ENCODE measurements around the gene CECR2.
"Not testable (repeated sequence)": the region's sequence is repeated elsewhere in the genome, so short reads cannot be mapped to it uniquely, and the experiment has no call there.

Gene CECR2

DNA sequence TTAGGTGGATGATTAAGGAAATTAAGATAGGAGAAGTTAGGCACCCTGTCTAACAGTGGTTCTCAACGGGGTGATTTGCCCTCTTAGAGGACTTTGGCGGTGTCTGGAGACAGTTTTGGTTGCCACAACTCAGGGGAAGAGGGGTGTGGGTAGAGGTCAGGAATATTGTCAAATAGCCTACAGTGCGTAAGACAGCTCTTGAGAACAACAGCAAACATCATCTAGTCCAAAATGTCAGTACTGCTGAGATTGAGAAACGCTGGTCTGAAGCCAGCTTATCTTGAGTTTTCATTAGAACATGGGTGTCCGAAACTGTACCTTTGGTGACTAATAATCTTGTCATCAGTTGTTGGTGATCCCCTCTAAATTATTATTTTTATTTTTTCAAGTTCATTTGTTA lies 38.4 kb downstream of the CECR2 start:
- DNase-seq: no peak

DNA sequence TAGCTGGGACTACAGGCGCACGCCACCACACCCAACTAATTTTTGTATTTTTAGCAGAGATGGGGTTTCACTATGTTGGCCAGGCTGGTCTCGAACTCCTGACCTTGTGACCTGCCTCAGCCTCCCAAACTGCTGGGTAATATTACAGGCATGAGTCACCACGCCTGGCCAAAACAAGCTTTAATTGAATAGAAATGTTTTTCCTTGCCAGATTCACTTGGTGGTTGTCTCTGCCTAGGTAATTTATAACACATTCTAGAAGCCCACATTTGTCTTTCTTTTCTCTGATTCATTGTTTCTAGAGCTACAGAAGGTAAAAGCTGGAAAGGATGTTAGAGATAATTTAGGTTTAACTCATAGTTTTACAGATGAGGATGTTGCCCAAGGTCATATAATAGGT lies 41.3 kb downstream of the CECR2 start:
- DNase-seq: no peak

DNA sequence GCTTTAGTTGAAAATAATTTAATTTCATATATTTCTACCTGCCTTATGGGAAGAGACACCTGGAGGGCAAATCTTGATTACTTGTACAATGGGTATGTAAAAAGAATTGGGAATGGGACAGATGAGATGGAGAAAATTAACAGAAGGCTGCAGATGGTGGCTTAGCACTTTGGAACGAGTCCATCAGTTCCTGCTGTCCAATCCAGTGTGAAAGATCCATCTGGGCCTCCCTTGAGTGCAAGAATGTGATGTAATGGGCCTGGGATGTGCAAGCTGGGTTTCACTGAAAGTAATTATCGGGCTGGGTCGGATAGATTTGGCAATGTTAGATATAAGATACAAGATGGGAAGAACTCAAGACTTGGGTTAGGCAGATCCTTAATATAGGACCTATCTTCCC lies 42.0 kb downstream of the CECR2 start:
- no peak for DNase-seq

DNA sequence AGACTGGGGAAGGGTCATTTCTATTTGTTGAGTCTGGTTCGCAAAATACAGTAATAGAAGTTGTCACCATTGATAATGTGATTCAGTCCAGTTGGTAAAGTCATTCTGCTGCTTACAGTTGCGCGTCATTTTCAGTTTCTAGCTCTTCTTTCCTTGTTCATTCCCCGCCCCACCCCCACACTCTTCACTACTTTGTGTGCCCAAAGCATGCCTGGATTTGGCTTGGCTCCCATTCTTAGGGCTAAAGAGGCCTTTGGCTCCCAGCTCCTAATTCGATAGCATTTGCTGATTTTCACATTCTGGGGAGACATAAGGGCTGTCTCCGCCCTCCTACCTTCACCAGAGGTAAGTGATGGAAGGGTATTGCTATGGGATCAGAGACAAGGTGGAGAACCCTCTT lies 43.0 kb downstream of the CECR2 start:
- no peak for DNase-seq

DNA sequence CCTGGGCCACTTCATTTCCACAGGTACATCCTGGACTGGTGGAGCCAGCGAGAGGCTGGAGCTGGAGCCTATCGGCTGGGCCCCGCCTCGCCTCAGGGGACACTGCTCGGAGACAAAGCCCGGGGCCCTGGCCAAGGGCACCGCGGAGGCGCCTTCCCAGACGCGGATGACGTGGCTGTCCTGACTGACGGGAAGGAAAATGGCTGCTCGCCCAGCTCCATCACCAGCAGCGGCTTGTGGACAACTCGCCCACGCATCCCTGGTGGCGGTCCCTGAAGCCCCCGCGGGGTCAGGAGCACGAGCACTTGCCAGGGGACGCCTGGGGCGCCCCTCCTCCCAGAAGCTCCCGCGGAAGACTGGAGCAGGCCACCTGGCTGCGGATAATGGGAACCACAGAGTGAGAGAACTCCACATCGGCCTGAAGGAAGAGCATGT lies 49.6 kb downstream of the CECR2 start:
- no peak for DNase-seq

DNA sequence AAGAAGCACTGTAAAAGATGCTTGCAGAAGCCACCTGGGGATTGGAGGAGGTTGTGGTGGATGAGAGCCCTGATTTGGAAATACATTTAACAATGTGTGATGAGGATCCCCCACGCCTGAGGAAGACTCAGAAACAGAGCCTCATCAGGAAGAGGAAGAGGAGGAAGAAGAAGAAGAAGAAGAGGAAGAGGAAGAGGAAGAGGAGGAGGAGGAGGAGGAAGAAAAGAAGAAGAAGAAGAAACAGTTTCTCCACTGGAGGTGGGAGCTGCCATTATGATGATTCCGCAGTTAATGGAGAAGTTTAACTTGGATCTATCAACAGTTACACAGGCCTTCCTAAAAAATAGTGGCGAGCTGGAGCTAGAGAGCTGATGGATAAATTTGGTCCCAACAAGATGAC lies 50.1 kb downstream of the CECR2 start:
- DNase-seq: no peak

DNA sequence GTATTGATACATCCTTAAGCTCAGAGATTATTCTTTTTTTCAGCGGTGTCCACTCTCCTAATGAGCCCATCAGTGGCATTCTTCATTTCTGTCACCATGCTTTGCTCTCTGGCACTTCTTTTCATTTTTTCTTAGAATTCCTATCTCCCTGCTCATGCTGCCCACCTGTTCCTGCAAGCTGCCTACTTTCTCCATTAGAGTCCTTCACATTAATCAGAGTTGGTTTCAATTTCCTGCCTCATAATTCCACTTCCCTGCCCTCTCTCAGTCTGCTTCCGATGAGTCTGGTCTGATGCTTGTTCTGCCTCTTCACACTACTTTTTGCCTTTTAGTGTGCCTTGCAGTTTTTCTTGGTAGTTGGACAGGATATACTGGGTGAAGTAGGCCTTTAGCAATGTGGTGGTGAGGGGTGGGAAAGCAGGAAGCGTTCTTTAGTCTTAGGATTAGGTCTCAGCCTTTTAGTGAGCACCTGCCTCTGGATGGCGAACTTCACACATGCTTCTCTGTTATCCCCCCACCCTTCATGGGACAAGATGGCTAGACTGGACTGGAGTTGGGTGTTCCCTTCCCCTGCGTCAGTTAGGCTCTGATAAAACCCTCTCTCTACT lies 53.6 kb downstream of the CECR2 start:
- DNase-seq: no peak

DNA sequence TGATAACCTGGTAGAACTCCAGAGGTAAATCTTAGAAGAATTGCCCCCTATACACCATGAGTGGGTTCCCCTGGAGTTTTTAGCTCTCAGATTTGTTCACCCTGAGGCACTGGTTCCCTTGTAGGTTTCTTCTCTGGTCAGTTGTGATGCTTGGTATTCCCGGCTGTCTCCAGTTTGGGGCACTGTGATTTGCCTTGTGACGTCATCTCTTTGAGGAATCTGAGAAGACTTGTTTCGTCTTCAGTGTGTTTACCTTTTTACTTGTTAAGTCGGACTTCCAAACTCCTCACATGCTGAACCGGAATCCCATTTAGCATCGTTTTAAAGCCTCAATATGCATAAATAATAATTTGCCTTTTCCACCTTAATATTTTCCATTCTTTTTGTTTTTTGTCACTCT lies 54.4 kb downstream of the CECR2 start:
- no peak for DNase-seq

DNA sequence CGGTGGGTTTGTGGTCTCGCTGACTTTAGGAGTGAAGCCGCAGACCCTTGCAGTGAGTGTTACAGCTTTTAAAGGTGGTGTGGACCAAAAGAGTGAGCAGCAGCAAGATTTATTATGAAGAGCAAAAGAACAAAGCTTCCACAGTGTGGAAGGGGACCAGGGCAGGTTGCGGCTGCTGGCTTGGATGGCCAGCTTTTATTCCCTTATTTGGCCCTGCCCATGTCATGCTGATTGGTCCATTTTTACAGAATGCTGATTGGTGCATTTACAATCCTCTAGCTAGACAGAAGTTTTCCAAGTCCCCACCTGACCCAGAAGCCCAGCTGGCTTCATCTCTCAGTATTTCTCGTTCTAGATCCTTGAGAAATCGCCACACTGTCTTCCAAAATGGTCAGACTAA lies 58.3 kb downstream of the CECR2 start:
- DNase-seq: not testable (repeated sequence)

DNA sequence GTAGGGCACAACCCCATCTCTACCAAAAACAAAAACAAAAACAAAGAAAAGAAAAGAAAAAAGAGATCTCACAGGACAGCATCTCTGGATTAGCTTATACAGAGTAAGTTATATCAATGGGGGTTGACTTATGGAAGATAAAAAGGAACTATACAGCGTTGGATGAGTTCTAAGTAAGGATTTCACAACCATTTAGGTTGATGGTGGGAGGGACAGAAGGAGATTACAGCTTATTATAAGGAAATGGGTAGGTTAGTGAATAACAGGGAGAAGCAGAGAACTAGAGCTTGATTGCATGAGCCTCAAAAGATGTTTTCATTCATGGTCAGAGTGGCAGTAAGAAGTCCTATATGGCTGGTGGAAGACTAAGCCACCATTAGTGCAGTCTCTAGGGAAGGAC lies 60.3 kb downstream of the CECR2 start:
- DNase-seq: no peak

DNA sequence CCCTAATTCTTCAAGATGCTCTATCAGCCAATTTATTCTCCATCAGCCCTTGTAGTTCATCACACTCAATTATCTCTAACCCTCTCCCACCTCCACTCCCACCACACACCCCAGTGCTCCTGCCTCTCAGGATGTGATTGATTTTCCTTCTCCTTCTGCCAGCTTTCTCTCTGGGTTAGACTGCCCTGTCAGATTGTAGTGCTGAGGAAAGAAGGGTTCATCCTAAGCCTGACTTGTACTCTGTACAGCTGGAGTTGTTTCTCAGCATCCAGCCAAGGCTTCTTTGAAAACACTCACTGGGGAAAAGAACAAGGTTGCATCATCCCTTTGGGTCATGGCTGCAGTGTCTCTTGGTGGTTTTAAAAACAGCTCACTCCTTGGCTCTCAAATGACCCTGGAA lies 61.2 kb downstream of the CECR2 start:
- DNase-seq: no peak

DNA sequence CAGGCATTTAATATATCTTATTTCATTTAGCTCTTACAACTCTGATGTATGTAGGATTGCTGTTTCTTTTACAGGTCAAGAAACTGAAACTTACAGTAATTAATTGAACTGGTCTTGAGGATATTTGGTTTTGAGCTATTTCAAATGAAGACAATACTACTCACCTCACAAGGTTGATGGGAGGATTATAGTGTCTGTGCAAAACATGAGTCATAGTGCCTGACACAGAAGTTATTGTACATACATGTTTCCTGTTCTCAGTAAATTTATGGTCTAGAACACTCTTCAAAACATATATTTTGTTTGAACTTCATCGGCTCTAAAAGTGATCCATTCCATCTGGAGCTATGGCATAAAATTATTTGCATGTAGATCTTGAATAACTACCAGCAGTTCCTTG lies 61.9 kb downstream of the CECR2 start:
- DNase-seq: no peak

DNA sequence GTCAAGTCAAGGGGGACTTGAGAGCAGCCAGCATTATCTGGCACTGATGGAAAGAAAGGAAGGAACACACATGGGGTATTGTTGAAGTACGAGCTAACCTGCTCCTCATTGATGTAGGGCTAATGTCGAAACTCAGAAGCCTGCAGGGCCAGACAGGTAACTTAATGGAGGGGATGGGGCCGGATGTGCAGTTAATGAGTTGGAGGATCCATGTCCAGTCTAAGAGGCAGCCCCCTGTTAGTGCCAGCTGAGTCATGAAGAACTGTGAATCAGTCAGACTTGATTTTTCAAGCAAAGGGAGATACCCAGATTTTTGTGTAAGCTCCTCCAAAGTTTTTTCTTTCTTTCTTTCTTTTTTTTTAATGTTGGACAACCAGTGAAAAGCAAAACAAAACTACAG lies 65.6 kb downstream of the CECR2 start:
- no peak for DNase-seq

DNA sequence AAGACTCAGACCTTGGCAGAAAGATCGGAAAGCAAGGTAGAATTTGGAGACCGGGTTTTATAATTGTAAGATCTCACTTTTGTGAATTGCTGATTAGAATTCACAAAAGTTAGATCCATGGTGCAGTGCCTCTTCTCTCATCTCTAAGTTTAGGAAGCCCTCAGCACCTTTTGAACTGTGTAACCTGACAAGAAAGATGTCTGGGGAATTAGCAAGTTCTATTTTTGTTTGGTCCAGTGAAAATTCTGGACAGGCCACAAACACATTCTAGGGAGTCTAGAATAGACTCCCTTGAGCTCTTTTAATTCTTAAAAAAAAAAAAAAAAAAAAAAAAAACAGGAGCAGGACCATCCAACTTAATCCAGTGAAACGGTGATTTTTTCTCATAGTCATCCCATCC lies 66.1 kb downstream of the CECR2 start:
- no peak for DNase-seq

DNA sequence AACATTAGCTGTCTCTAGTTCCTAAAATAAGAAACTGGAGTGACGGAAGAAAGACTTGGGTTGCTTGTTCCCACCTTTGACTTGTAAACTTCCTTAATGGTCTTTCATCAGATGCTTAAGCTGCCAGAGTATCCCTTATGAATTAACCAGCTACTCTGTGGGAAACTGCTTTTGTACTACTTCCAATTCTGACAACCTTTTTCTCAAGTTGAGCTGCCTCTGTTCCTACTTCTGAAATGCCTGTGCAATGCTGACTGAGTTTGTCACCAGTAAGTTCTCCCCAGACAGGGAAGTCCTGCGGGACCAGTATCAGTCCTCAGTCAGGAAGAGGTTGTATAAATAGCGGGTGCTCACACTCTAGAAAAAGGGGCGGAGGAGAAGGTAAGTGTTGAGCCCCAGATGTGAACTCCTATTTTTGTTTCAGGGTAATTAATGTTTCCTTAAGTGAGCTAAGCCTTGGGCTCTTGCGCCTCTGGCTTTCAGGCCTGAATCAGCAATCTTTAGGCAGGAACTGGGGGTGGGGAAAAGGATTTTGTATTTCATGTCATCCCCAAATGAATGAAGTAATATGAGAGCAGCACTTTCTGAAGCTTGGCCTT lies 67.2 kb downstream of the CECR2 start:
- DNase-seq: no peak

DNA sequence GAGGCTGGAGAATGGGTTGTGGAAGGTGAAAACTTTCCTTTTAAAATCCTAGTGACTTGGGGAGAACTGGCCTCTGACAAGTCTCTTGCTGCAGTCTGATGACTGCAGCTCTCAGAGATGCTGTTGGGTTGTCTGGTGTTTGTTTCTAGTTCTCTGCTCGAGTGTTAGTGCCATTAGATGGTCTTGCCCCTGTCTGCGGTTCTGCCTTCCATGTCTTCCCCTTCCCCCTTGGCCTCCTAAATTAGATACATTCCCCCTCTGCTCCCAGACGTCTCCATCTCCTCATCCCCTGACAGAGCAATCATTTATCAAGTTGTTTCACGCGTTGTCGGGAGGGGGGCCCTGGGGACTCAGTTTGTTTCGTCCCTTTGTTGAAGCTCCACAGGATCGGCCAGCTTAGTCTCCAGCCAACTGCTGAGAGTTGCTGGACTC lies 67.7 kb downstream of the CECR2 start:
- DNase-seq: no peak

DNA sequence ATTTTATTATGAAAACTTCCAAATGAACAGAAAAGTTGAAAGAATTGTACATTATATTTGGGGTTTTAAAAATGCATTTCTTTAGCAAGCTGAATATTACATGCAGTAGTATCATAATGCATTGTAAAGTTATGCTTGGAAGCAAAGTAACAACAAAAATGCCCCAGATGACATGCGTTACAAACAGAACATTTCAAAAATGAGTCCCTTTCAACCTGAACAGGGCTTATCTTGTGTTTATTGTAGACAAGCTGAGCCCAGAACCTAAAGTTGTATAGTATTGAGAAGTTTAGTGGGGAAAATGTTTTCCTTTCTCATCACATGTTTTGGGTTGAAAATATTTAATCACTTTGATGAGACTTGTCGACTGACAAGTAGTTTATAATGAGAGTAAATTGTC lies 68.8 kb downstream of the CECR2 start:
- DNase-seq: no peak

DNA sequence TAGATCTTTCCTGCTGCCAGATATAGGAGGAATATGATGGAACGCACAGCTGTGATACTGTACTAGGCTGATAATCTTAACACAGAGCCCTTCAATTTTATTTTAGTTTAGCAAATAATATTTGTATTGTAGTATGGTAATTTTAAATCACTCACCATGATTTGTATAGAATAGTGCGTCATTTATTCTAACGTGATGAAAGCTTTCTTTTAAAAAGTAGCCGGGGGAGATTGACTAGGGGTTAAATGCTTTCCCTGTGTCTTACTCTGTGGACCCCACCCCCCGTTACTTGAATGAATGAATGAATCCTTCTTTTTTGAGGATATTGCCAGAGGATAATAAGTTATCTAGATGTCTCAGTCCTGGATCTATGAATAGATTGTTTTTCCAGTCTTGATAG lies 72.1 kb downstream of the CECR2 start:
- no peak for DNase-seq

DNA sequence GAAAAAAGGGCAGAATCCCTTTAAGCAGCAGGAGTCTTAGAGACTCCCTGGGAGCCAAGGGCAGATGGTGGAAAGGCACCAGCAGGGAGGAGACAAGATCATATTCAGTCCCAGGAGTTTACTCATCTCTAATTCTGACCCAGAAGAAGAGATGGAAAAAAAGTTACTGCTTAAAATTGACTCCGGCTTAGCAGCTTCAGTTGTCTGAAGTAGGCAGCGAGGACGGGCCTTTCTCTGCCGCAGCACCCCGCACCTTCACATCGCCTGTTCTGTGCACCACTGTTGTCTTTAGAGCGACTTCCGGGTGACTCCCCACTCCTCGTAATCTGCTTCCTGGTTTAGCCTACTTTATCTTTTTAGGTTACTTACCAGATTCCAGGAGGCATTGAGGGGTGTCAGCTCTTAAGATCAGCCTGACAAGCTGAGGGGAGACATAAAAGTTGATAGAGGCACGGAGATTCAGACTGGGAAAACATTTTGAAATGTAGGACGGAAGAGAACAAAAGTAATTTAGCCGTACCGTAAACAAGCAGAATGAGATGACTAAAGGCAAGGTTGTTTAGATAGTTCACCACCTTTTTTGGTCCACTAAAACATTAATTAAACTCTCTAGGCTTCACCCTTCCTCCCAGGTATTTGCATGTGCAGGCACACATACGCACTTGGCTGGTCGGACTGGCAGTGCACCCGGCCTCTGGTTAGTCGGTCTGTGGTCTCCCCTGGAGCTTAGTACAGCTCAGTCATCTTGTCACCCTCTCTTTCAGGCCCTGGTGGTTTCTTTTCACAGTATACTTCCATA lies 74.3 kb downstream of the CECR2 start:
- no peak for DNase-seq

DNA sequence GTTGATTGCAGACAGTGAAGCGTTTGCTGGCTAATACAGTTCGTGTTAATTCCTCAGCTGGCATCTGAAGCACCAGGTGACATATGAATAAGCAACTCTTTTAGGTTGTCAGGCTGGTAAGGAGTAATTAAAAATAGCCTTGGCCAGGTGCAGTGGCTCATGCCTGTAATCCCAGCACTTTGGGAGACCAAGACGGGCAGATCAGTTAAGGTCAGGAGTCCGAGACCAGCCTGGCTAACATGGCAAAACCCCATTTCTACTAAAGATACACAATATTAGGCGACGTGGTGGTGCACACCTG lies 74.9 kb downstream of the CECR2 start:
- no peak for DNase-seq

DNA sequence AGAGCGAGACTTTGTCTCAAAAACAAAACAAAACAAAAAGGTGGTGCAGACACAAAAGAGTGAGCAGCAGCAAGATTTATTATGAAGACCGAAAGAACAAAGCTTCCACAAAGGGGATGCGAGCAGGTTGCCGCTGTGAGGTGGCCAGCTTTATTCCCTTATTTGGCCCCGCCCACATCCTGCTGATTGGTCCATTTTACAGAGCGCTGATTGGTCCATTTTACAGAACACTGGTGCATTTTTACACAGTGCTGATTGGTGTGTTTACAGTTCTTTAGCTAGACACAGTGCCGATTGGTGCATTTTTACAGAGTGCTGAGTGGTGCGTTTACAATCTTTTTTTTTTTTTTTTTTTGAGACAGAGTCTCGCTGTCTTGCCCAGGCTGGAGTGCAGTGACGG lies 77.4 kb downstream of the CECR2 start:
- no peak for DNase-seq

DNA sequence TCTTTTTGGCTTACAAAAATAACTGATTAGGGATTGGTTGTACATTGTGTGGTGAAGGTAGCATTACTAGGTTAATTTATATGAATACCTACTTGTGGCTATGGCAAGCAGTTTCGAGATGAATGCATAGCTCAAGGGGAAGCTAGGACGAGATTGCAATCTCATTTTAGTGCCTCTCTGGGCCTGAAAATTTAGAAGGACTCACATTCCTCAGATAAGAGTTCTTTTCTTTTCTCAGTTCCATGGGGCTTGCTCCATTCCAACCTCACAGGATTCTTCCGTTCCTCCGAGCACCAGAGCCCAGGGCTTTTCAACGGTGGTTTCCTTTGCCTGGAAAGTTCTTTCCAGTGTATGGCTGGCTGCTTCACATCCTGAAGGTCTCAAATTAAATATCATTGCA lies 82.1 kb downstream of the CECR2 start:
- no peak for DNase-seq

DNA sequence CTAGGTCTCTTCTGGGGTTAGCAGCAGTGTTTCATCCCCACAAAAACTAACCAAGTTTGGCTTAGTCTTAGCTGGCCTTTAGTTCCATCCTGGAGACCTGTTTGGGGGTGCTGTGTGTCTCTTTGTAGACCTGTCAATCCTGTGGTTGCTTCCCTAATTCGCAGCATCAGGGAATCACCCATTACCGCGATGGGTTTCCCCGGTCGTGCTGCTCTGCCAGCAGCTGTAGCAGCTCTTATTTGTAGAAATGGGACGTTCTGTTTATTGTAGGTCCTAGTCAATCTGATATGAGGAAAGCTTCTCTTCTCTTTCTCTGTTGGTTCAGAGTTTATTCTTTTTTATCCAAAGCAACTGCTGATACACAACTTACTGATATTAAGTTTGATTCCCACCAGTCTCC lies 91.6 kb downstream of the CECR2 start:
- DNase-seq: no peak

DNA sequence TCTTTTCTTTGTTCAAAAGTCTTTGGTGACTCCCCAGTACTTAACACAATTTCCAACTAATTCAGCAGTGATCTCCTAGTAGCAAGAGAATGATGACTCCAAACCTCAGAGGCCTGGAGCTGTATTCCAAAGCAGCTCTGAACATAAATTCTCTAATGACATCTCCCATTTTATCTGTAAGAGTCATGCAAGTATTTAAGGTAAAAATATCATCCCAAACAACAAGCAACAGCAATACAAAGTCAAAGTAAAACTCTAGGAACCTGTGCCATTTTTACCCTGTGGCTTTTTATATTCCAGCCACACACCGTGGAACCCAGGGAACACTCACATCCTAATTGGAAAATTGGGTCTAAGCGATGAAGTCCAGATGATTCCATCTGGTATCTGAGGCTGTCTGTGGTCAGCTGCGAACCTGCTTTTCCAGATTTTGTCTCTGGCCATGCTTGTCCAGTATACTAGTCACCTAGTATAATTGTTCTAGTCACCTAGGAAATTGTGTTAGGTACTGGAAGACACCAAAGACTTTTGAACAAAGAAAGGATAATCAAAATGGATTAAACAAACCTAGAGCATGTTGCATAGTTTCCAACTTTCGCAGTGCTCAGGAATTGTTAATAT lies 101.7 kb downstream of the CECR2 start:
- DNase-seq: no peak
